ENCODE results near the gene EIF4E. TPM values are rescaled to one million over a fixed set of nuclear protein-coding genes. Genes with fewer than 3 reads are reported as not detected.

EIF4E gene
- total and polyA plus RNA-seq, 2 of the 4 experiments (the other 2 are of a cell fraction): 80.4 to 113 TPM

- WGBS, 2 experiments (ENCODE audit: extremely low coverage in 2 of 2, insufficient read length in 1 of 2): 17 to 100% methylated on average over 1 to 2 of the region's 6 CpGs
- in situ Hi-C loops (cut with MboI; ENCODE audit: low sequenced_read_pairs): loop anchor here (25.0 kb wide), 1 partner anchor 429 kb away; no protein-coding TSS in a partner anchor
- no peak overlapping the region for H3K23ac ChIP-seq (ENCODE audit: low read depth, low read length)
- intact Hi-C loops (cut with micrococcal nuclease): no loop called here
- no peak overlapping the region for H3K9ac ChIP-seq (ENCODE audit: low read depth, low read length)
- no peak overlapping the region for H4K5ac ChIP-seq (ENCODE audit: low read depth, low read length)
- no peak overlapping the region for H3K4me3 ChIP-seq (ENCODE audit: insufficient read depth, low read depth, low read length)
- DNase-seq (no peak), ATAC-seq (ENCODE audit: low read depth) (no peak)
- H2BK120ac ChIP-seq (ENCODE audit: low read depth, low read length): no peak overlapping the region
- no peaks in the 10 kb centered on the region for H3K9me3 ChIP-seq (ENCODE audit: control insufficient read depth, insufficient read depth, low read length)
- H2BK15ac ChIP-seq (ENCODE audit: low read depth, low read length): no peak overlapping the region
- no peak overlapping the region for H4K91ac ChIP-seq (ENCODE audit: insufficient read depth, low read depth, low read length)
- no peak overlapping the region for H3K56ac ChIP-seq (ENCODE audit: extremely low read depth, insufficient read depth, low read length)
- peaks cover 17% of the 10 kb centered on the region for H3K36me3 ChIP-seq (ENCODE audit: control insufficient read depth, insufficient read depth, low read length)
- H2BK20ac ChIP-seq (ENCODE audit: low read depth, low read length): no peak overlapping the region
- H3K9me1 ChIP-seq (ENCODE audit: insufficient read depth, low read length): no peaks in the 10 kb centered on the region
- H2AK9ac ChIP-seq (replicated peaks; ENCODE audit: low read depth, low read length, poor library complexity): no peak overlapping the region
- TF ChIP-seq POLR2A (IDR thresholded peaks at IDR 0.05; ENCODE audit: low read depth, low read length) (no peak), MAZ (IDR thresholded peaks at IDR 0.05; ENCODE audit: borderline replicate concordance, low read depth, low read length) (no peak), BHLHE40 (IDR thresholded peaks at IDR 0.05; ENCODE audit: low read depth, low read length) (no peak), MAFK (IDR thresholded peaks at IDR 0.05; ENCODE audit: low read depth, low read length) (no peak), CEBPB (IDR thresholded peaks at IDR 0.05; ENCODE audit: low read depth, low read length) (no peak), CHD1 (IDR thresholded peaks at IDR 0.05; ENCODE audit: low read depth, low read length) (no peak), RFX5 (IDR thresholded peaks at IDR 0.05; ENCODE audit: low read depth, low read length) (no peak), RCOR1 (IDR thresholded peaks at IDR 0.05; ENCODE audit: insufficient replicate concordance, low read length) (no peak), RAD21 (IDR thresholded peaks at IDR 0.05; ENCODE audit: low read length) (no peak), MXI1 (IDR thresholded peaks at IDR 0.05; ENCODE audit: borderline replicate concordance, low read depth, low read length) (no peak), SMC3 (IDR thresholded peaks at IDR 0.05; ENCODE audit: low read depth, low read length) (no peak)
- TF ChIP-seq, protein P1, sequence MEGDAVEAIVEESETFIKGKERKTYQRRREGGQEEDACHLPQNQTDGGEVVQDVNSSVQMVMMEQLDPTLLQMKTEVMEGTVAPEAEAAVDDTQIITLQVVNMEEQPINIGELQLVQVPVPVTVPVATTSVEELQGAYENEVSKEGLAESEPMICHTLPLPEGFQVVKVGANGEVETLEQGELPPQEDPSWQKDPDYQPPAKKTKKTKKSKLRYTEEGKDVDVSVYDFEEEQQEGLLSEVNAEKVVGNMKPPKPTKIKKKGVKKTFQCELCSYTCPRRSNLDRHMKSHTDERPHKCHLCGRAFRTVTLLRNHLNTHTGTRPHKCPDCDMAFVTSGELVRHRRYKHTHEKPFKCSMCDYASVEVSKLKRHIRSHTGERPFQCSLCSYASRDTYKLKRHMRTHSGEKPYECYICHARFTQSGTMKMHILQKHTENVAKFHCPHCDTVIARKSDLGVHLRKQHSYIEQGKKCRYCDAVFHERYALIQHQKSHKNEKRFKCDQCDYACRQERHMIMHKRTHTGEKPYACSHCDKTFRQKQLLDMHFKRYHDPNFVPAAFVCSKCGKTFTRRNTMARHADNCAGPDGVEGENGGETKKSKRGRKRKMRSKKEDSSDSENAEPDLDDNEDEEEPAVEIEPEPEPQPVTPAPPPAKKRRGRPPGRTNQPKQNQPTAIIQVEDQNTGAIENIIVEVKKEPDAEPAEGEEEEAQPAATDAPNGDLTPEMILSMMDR (conservative IDR thresholded peaks at IDR 0.05; ENCODE audit: low read depth, low read length): no peak
- TF ChIP-seq, protein P2, sequence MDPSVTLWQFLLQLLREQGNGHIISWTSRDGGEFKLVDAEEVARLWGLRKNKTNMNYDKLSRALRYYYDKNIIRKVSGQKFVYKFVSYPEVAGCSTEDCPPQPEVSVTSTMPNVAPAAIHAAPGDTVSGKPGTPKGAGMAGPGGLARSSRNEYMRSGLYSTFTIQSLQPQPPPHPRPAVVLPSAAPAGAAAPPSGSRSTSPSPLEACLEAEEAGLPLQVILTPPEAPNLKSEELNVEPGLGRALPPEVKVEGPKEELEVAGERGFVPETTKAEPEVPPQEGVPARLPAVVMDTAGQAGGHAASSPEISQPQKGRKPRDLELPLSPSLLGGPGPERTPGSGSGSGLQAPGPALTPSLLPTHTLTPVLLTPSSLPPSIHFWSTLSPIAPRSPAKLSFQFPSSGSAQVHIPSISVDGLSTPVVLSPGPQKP (IDR thresholded peaks at IDR 0.05; ENCODE audit: borderline replicate concordance, low read depth, low read length): no peak
- H3K4ac ChIP-seq (ENCODE audit: low read depth, low read length): no peak overlapping the region
- dilution Hi-C loops (cut with HindIII; ENCODE audit: low sequenced_read_pairs, unreplicated experiment): no loop called here
- H3K18ac ChIP-seq (ENCODE audit: low read depth, low read length): no peak overlapping the region
- H2AK5ac ChIP-seq (ENCODE audit: low read depth, low read length): no peak overlapping the region
- no peak overlapping the region for H3K4me2 ChIP-seq (ENCODE audit: low read depth, low read length)
- H3K79me1 ChIP-seq (ENCODE audit: low read depth in 1 of 2, low read length in 2 of 2): peaks cover 22 to 44% of the 10 kb centered on the region in 2 experiments
- ChIA-PET POLR2A (ENCODE audit: unreplicated experiment) (no interaction called here), CTCF (no interaction called here)
- H3K27me3 ChIP-seq (ENCODE audit: control insufficient read depth, insufficient read depth, low read length): no peaks in the 10 kb centered on the region
- H3K14ac ChIP-seq (replicated peaks; ENCODE audit: low read depth, low read length): no peak overlapping the region
- H4K20me1 ChIP-seq (ENCODE audit: insufficient read depth, low read length): peaks cover 3% of the 10 kb centered on the region; the same call in 1 of the 2 replicates
- no peak overlapping the region for H3K27ac ChIP-seq (ENCODE audit: insufficient read depth, low read length)
- H2AFZ ChIP-seq (replicated peaks; ENCODE audit: low read length, poor library complexity): no peak overlapping the region
- H4K8ac ChIP-seq (ENCODE audit: low read depth in 2 of 2, low read length in 2 of 2): peak overlapping the region in 1 of 2 experiments; percentile 40; a peak in 1 of 4 replicates
- no peaks in the 10 kb centered on the region for H3K4me1 ChIP-seq (ENCODE audit: control insufficient read depth, insufficient read depth, low read length)
- BruUV-seq (replicated peaks): no TSS peak
- no peak overlapping the region for H2BK5ac ChIP-seq (ENCODE audit: low read depth, low read length, poor library complexity, severe bottlenecking)
Observed at GRCh38 chr4:98890702-98891455, 38.1 kb downstream of the EIF4E start.

Measured in IMR-90 (cell line).